GM12864 (cell line): ENCODE measurements around the gene DHRS13.
A peak's percentile ranks its signal among the peaks of the same experiment; 100 is the strongest.
"Not testable (repeated sequence)": the region's sequence is repeated elsewhere in the genome, so short reads cannot be mapped to it uniquely, and the experiment has no call there.

Source experiments
- DNase-seq: peaks from one replicate; pipeline ENCODE4 v3.0.0-alpha.2; 2011; ENCODE audit warnings: low read depth
- H3K4me3 ChIP-seq: 2 replicates; pipeline ENCODE4 v1.5.1; 2011; ENCODE audit warnings: mild to moderate bottlenecking, low read depth, low read length, control low read depth
- CTCF ChIP-seq: IDR thresholded peaks from 2 replicates; pipeline ENCODE4 v1.5.1; 2011; ENCODE audit warnings: low read depth, mild to moderate bottlenecking, moderate library complexity, low read length, control low read depth, inconsistent platforms; ENCODE audit errors: missing control alignments

Gene DHRS13

GRCh38 chr17:28848667-28849066 lies 54.2 kb downstream of the DHRS13 start:
- DNase-seq, H3K4me3 ChIP-seq: not testable (repeated sequence)
- TF ChIP-seq CTCF, result peak; percentile 60
